GM18951 (cell line): ENCODE data around the gene PDE8B.

Source experiments
- POLR2A ChIP-seq: IDR thresholded peaks from 4 replicates; pipeline ENCODE4 v1.6.1; 2011; ENCODE audit warnings: mild to moderate bottlenecking; ENCODE audit not compliant: insufficient read length, insufficient read depth; ENCODE audit errors: extremely low read depth
- in situ Hi-C: fragments of 300-500 bp; cut with MboI; formaldehyde crosslinking; loops from one replicate; pipeline ENCODE4 v1.12.0; 2022; ENCODE audit warnings: low sequenced_read_pairs, mixed read lengths, inconsistent platforms; ENCODE audit not compliant: unreplicated experiment

PDE8B gene

DNA sequence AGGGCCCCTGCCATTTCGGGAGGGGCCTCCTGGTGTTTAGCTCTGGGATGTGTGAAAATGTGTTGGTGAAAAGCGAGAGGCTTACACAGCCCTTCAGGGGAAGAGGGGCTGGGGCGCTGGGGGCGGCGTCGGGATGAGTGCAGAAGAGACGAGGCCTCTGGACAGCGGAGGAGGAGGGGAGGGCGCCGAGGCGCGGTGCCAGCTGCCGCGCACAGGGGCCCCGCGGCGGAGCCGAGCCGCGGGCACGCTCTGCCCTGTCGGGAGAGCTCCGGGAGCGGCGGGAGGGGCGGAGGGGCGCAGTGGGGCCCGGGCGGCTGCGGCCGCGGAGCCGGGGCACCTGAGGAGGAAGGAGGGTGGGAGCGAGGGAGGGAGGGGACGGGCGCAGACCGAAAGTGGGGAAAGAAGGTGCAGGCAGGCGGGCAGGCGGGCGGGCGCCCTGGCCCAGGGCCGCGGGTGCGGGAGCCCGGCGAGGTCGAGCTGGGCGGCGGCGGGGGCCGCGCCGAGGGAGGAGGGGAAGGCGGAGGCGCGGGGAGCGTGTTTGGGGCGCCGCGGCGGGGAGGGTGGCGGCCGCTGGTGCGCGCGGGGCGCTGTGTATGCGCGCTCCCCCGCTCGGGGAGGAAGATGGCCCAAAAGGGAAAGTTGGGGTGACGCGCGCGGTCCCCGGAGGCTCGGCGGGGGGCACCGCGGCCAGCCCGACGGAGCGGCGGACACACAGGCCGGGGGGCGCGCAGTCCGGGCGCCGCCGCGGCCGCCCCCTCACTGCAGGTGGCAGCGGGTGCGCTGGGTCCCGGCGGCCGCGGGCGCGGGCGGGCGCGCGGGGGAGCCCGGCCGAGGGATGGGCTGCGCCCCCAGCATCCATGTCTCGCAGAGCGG lies at the start of gene PDE8B:
Gene PDE8B, plus strand, starts transcription at position 590 of the 873 bp plus-strand sequence. Its CDS starts 246 bp downstream, at position 836.
- in situ Hi-C loops = no loop called here
- no peak for TF ChIP-seq POLR2A

- no peak for TF ChIP-seq POLR2A
- in situ Hi-C loops = no loop called here
Observed at GRCh38 chr5:77163453-77163852, 47.0 kb upstream of the PDE8B start.

DNA sequence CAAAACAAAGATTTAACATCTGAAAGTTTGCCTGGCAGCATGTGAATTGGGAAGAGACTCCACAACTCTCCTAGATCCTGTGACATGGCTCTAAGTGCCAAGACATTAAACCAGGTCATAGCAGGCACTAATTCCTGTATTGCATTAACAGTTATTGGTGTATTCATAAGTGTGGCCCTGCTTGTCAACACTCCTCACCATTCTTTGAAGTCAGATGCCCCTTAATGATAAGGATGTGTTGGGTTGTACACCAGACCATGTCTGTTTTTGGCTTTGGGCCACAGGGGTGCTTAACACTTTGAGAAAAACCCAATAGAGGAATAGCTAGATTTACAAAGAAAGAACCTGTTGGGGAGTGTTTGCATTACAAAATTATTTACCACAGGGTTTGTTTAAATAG lies 43.4 kb upstream of the PDE8B start:
- in situ Hi-C loops = no loop called here
- no peak for TF ChIP-seq POLR2A

- TF ChIP-seq POLR2A = no peak
- in situ Hi-C loops = no loop called here
Observed at GRCh38 chr5:77167695-77168121, 42.8 kb upstream of the PDE8B start.

GRCh38 chr5:77168161-77168878 lies 42.2 kb upstream of the PDE8B start:
- TF ChIP-seq POLR2A = no peak
- in situ Hi-C loops = no loop called here

DNA sequence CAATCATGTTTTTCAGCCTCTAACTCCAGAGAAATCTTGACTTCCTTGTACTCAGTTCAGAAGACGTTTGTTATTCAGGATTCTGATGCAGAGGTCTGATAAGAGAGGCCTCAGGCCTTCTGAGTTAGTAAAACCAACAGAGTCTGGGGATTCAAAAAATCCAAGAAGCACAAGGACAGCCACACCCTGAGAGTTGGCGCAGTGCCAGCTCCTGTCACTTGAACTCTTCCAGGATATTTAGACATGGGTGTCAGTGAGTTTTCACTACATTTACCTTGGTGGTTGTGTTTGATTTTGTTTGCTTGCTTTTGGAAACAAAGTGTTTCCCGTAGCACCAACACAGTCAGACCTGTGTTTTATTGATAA lies 41.6 kb upstream of the PDE8B start:
- no peak for TF ChIP-seq POLR2A
- in situ Hi-C loops = no loop called here

DNA sequence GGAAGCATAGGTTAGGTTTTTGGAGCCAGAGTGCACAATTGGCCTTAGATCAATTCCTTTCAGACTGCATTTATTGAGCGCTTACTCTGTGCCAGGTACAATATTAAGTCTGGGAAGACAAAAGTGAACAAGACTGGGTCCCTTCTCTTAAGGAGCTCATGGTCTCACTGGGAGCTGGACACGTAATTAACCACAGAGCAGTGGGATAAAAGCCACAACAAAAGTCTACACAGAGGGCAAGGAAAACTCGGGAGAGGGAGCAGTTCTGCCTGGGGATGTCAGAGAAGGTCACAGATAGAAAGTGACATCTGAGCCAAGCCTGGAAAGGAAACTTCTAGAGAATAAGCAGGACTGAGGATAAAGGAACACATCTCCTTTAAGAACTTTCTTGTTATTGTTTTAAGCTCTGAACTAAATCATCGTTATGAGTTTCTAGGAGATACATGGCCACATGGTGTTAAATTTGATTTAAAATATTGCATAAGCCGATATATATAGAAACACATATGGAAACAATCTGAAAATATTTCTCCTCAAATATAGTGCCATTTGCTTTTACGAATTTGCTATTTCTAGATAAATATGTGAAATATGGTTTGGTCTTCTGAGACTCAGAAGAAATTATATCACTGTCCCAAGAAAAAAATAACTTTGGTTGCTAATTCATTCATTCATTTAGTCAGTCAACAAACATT lies 40.1 kb upstream of the PDE8B start:
- TF ChIP-seq POLR2A = no peak
- in situ Hi-C loops = no loop called here

- in situ Hi-C loops = no loop called here
- TF ChIP-seq POLR2A = no peak
Observed at GRCh38 chr5:77171141-77171910, 39.2 kb upstream of the PDE8B start.

- TF ChIP-seq POLR2A = no peak
- in situ Hi-C loops = no loop called here
Observed at GRCh38 chr5:77172713-77173328, 37.7 kb upstream of the PDE8B start.

- no peak for TF ChIP-seq POLR2A
- in situ Hi-C loops = no loop called here
Observed at GRCh38 chr5:77174526-77174925, 36.0 kb upstream of the PDE8B start.

DNA sequence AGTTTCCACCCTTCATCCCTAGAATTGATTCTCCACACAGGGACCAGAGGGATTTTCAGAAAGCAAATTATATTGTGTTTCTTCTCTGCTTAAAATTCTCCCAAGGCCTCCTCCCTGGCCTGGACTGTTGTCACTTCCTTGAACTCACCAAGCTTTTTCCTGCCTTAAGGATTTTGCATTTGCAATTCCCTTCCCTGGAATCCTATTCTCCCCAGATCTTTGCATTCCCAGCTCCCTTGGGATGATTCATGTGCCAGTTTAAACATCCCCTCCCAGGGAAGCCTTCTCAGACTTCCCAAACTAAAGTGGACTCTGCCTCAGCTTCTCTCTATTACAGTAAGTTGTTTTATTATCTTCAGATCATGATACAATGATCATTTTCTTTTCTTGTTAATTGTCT lies 35.2 kb upstream of the PDE8B start:
- no peak for TF ChIP-seq POLR2A
- in situ Hi-C loops = no loop called here

DNA sequence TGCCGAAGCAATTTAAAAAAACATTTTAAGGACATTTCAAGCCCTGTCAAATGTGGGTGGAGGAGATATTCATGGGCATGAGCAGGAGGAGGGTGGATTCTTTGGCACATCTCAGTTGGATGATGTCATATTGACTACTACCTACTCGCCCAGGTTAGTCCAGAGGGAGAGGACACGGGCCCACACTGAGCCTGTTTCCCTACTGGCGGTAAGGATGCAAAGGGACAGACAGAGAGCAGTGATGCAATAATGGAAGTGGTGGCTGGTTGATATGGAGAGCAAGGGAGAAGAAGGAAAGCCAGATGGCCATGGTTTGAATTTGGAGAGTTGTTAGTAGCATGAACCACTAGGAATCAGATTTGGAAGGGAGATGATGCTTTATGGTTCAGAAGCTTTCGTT lies 34.1 kb upstream of the PDE8B start:
- TF ChIP-seq POLR2A = no peak
- in situ Hi-C loops = no loop called here
